Activated CD8-positive, alpha-beta T cell treated with anti-CD3 and anti-CD28 coated beads for 36 hours (primary cell): ENCODE measurements around the gene CTNNB1. TPM values are rescaled to one million over a fixed set of nuclear protein-coding genes. Genes with fewer than 3 reads are reported as not detected.

ENCODE experiments used
- ATAC-seq: fragments of 200-7000 bp; cut with Tn5 transposase; one replicate; pipeline ENCODE4 v1.10.0; 2021; ENCODE audit warnings: mild to moderate bottlenecking, moderate library complexity
- CTCF ChIA-PET: fragments of 350-600 bp; sonication (Branson Sonifier 250); formaldehyde crosslinking; loops from one replicate; lab custom pipeline; 2021; ENCODE audit warnings: antibody characterized with exemption; lab: Charles Lee
- POLR2A ChIA-PET: fragments of 350-600 bp; sonication (Branson Sonifier 250); formaldehyde crosslinking; loops from one replicate; lab custom pipeline; 2021; ENCODE audit warnings: antibody characterized with exemption; lab: Charles Lee
- DNase-seq: peaks from one replicate; pipeline ENCODE4 v3.0.0-alpha.2; 2020
- H3K27ac Mint-ChIP-seq: one replicate; pipeline ENCODE4 v1.8.0; 2021; ENCODE audit warnings: mild to moderate bottlenecking, mixed read lengths
- H3K27me3 Mint-ChIP-seq: one replicate; pipeline ENCODE4 v1.8.0; 2021; ENCODE audit warnings: mixed read lengths
- H3K36me3 Mint-ChIP-seq: one replicate; pipeline ENCODE4 v1.8.0; 2021; ENCODE audit warnings: low read depth, mixed read lengths
- H3K4me1 Mint-ChIP-seq: one replicate; pipeline ENCODE4 v1.8.0; 2021; ENCODE audit warnings: low read depth, mixed read lengths
- H3K4me3 Mint-ChIP-seq: one replicate; pipeline ENCODE4 v1.8.0; 2021; ENCODE audit warnings: mild to moderate bottlenecking, moderate library complexity, mixed read lengths
- H3K9me3 Mint-ChIP-seq: one replicate; pipeline ENCODE4 v1.8.0; 2021; ENCODE audit warnings: mixed read lengths
- CTCF ChIP-seq: fragments of 200-600 bp; IDR thresholded peaks from one replicate; pipeline ENCODE4 v1.8.0; 2022; ENCODE audit warnings: antibody characterized with exemption, mild to moderate bottlenecking
- intact Hi-C: fragments of 100-400 bp; cut with micrococcal nuclease; formaldehyde crosslinking; loops from one replicate; pipeline ENCODE4 v1.10.0; 2022
- total RNA-seq, 2 experiments: library from RNA; stranded (reverse); gene quantifications; one replicate each; pipeline ENCODE4 v1.2.3, GENCODE V29; 2021

Gene CTNNB1
- total RNA-seq, 2 experiments from 2014 or later, result 99.9 to 104 TPM

GRCh38 chr3:41162541-41162940, 36.8 kb upstream of the CTNNB1 start:
- Mint-ChIP-seq H3K9me3 (no peaks in the 10 kb centered on the region), H3K4me3 (no peak overlapping the region), H3K27me3 (peaks cover 12% of the 10 kb centered on the region), H3K27ac (no peak overlapping the region), H3K4me1 (peaks cover 21% of the 10 kb centered on the region), H3K36me3 (no peaks in the 10 kb centered on the region)
- ChIA-PET POLR2A (no interaction called here), CTCF (no interaction called here)
- DNase-seq, result no peak
- no peak for TF ChIP-seq CTCF
- intact Hi-C loops, result no loop called here
- no peak for ATAC-seq

GRCh38 chr3:41163006-41163405, 36.3 kb upstream of the CTNNB1 start:
- no peak for TF ChIP-seq CTCF
- Mint-ChIP-seq H3K4me1 (peaks cover 26% of the 10 kb centered on the region), H3K4me3 (no peak overlapping the region), H3K27me3 (peaks cover 14% of the 10 kb centered on the region), H3K27ac (no peak overlapping the region), H3K9me3 (no peaks in the 10 kb centered on the region), H3K36me3 (no peaks in the 10 kb centered on the region)
- intact Hi-C loops, result no loop called here
- CTCF ChIA-PET, result no interaction called here
- no peak for DNase-seq
- ATAC-seq, result no peak
- POLR2A ChIA-PET, result no interaction called here

- no peak overlapping the region for H3K4me3 Mint-ChIP-seq
- no peaks in the 10 kb centered on the region for H3K9me3 Mint-ChIP-seq
- H3K4me1 Mint-ChIP-seq, result peaks cover 28% of the 10 kb centered on the region
- intact Hi-C loops, result no loop called here
- no peaks in the 10 kb centered on the region for H3K36me3 Mint-ChIP-seq
- no peak for TF ChIP-seq CTCF
- H3K27ac Mint-ChIP-seq, result no peak overlapping the region
- CTCF ChIA-PET, result no interaction called here
- DNase-seq (no peak), ATAC-seq (no peak)
- peaks cover 18% of the 10 kb centered on the region for H3K27me3 Mint-ChIP-seq
- POLR2A ChIA-PET, result no interaction called here
These were observed 35.9 kb upstream of the CTNNB1 start for GRCh38 chr3:41163421-41163820.

- Mint-ChIP-seq H3K27me3 (peaks cover 27% of the 10 kb centered on the region), H3K36me3 (no peaks in the 10 kb centered on the region), H3K4me1 (peaks cover 17% of the 10 kb centered on the region), H3K4me3 (no peak overlapping the region), H3K27ac (no peak overlapping the region), H3K9me3 (no peaks in the 10 kb centered on the region)
- ChIA-PET CTCF (no interaction called here), POLR2A (no interaction called here)
- intact Hi-C loops, result no loop called here
- ATAC-seq (no peak), DNase-seq (no peak)
- TF ChIP-seq CTCF, result no peak
These were observed 34.5 kb upstream of the CTNNB1 start for GRCh38 chr3:41164777-41165176.

- DNase-seq, result peak; percentile 39
- peaks cover 17% of the 10 kb centered on the region for H3K4me1 Mint-ChIP-seq
- no peak for TF ChIP-seq CTCF
- no peaks in the 10 kb centered on the region for H3K36me3 Mint-ChIP-seq
- peak; percentile 87 for ATAC-seq
- H3K4me3 Mint-ChIP-seq, result no peak overlapping the region
- H3K27ac Mint-ChIP-seq, result peak overlapping the region; percentile 21
- intact Hi-C loops, result no loop called here
- ChIA-PET CTCF (no interaction called here), POLR2A (no interaction called here)
- H3K27me3 Mint-ChIP-seq, result peaks cover 36% of the 10 kb centered on the region
- H3K9me3 Mint-ChIP-seq, result no peaks in the 10 kb centered on the region
These were observed 31.4 kb upstream of the CTNNB1 start for GRCh38 chr3:41167722-41168497.
